Lower lobe of right lung (tissue), 2 donors: ENCODE data around the gene SLC3A2. TPM values are rescaled to one million over a fixed set of nuclear protein-coding genes. Genes with fewer than 3 reads are reported as not detected.

Experiments
- ATAC-seq, 2 donors: fragments of 200-7000 bp; cut with Tn5 transposase; one replicate each; pipeline ENCODE4 v1.9.1; 2020 to 2022; ENCODE audit warnings: mild to moderate bottlenecking in 2 of 2, moderate library complexity in 2 of 2
- DNase-seq: peaks from one replicate; pipeline ENCODE4 v3.0.0-alpha.2; 2020
- H3K27ac ChIP-seq: fragments of 200-600 bp; one replicate; pipeline ENCODE4 v1.8.0; 2022
- H3K27me3 ChIP-seq: fragments of 200-600 bp; one replicate; pipeline ENCODE4 v1.8.0; 2022; ENCODE audit warnings: low read depth
- H3K36me3 ChIP-seq: fragments of 200-600 bp; one replicate; pipeline ENCODE4 v1.8.0; 2022; ENCODE audit warnings: mild to moderate bottlenecking
- H3K4me1 ChIP-seq: fragments of 200-600 bp; one replicate; pipeline ENCODE4 v1.8.0; 2022
- H3K4me3 ChIP-seq: fragments of 200-600 bp; one replicate; pipeline ENCODE4 v1.8.0; 2022; ENCODE audit warnings: mild to moderate bottlenecking
- H3K9me3 ChIP-seq: fragments of 200-600 bp; one replicate; pipeline ENCODE4 v1.8.0; 2022
- CTCF ChIP-seq: fragments of 200-600 bp; IDR thresholded peaks from one replicate; pipeline ENCODE4 v1.8.0; 2022; ENCODE audit warnings: antibody characterized with exemption, mild to moderate bottlenecking
- intact Hi-C: fragments of 100-400 bp; cut with DNase I; formaldehyde crosslinking; loops from one replicate; pipeline ENCODE4 v1.11.0; 2022
- total RNA-seq: library from RNA; stranded (reverse); fragmentation: NEBNext Ultra II Directional; extraction: Animal tissue kit (Norgen Biotek cat#: 25700); gene quantifications from one replicate; pipeline ENCODE4 v1.2.1, GENCODE V29; 2021
- donor health status: DM: no; HTN: yes; CAD: no; lungs with severe emphysema.

Gene SLC3A2
- total RNA-seq, 1 donor from 2014 or later, result 214 TPM

- DNase-seq, result no peak
Measured at GRCh38 chr11:62889126-62889483, 8.4 kb downstream of the SLC3A2 start.

GRCh38 chr11:62889484-62890437 lies 9.1 kb downstream of the SLC3A2 start:
- peak; percentile 50 to 52 for ATAC-seq
- no peaks in the 10 kb centered on the region for H3K9me3 ChIP-seq
- peak overlapping the region; percentile 31 for H3K27ac ChIP-seq
- peaks cover 65% of the 10 kb centered on the region for H3K4me1 ChIP-seq
- intact Hi-C loops, result no loop called here
- DNase-seq, result no peak
- H3K27me3 ChIP-seq, result no peaks in the 10 kb centered on the region
- no peak overlapping the region for H3K4me3 ChIP-seq
- no peak for TF ChIP-seq CTCF
- H3K36me3 ChIP-seq, result peaks cover 50% of the 10 kb centered on the region

More at GRCh38 chr11:62889126-62889483, 8.4 kb downstream of the SLC3A2 start:
- peaks cover 72% of the 10 kb centered on the region for H3K4me1 ChIP-seq
- no peak for ATAC-seq
- no peaks in the 10 kb centered on the region for H3K9me3 ChIP-seq
- peaks cover 57% of the 10 kb centered on the region for H3K36me3 ChIP-seq
- no peak for TF ChIP-seq CTCF
- no peak overlapping the region for H3K4me3 ChIP-seq
- no peaks in the 10 kb centered on the region for H3K27me3 ChIP-seq
- H3K27ac ChIP-seq, result peak overlapping the region; percentile 31
- intact Hi-C loops, result no loop called here

GRCh38 chr11:62892077-62892922 lies 11.6 kb downstream of the SLC3A2 start:
- Histone ChIP-seq H3K4me1 (peaks cover 40% of the 10 kb centered on the region), H3K27ac (no peak overlapping the region), H3K4me3 (no peak overlapping the region), H3K9me3 (no peaks in the 10 kb centered on the region), H3K36me3 (peaks cover 25% of the 10 kb centered on the region), H3K27me3 (no peaks in the 10 kb centered on the region)
- intact Hi-C loops, result no loop called here
- DNase-seq (no peak), ATAC-seq (no peak)
- TF ChIP-seq CTCF, result no peak

- H3K9me3 ChIP-seq, result no peaks in the 10 kb centered on the region
- intact Hi-C loops, result no loop called here
- DNase-seq, result no peak
- H3K4me1 ChIP-seq, result peaks cover 10% of the 10 kb centered on the region
- no peaks in the 10 kb centered on the region for H3K36me3 ChIP-seq
- ATAC-seq, result no peak
- no peaks in the 10 kb centered on the region for H3K27me3 ChIP-seq
- TF ChIP-seq CTCF, result no peak
- H3K27ac ChIP-seq, result no peak overlapping the region
- H3K4me3 ChIP-seq, result no peak overlapping the region
Measured at GRCh38 chr11:62895501-62895900, 14.8 kb downstream of the SLC3A2 start.

- DNase-seq, result no peak
- H3K9me3 ChIP-seq, result no peaks in the 10 kb centered on the region
- TF ChIP-seq CTCF, result no peak
- peak overlapping the region; percentile 53 for H3K27ac ChIP-seq
- no peaks in the 10 kb centered on the region for H3K27me3 ChIP-seq
- H3K4me1 ChIP-seq, result peaks cover 5% of the 10 kb centered on the region
- intact Hi-C loops, result no loop called here
- ATAC-seq, result peak; percentile 27 to 44
- no peak overlapping the region for H3K4me3 ChIP-seq
- no peaks in the 10 kb centered on the region for H3K36me3 ChIP-seq
Measured at GRCh38 chr11:62896049-62896448, 15.4 kb downstream of the SLC3A2 start.
